H1 (cell line): ENCODE data around the gene TMEM212. TPM values are rescaled to one million over a fixed set of nuclear protein-coding genes. Genes with fewer than 3 reads are reported as not detected.

Source experiments
- CTCF ChIA-PET: fragments of 300-600 bp; sonication (Branson Sonifier 250); formaldehyde crosslinking; loops from one replicate; lab custom pipeline; 2021; ENCODE audit not compliant: partially characterized antibody; lab: Charles Lee
- POLR2A ChIA-PET: fragments of 300-600 bp; sonication (Branson Sonifier 250); formaldehyde crosslinking; loops from one replicate; lab custom pipeline; 2021; ENCODE audit warnings: inconsistent platforms; ENCODE audit not compliant: partially characterized antibody; lab: Charles Lee
- DNase-seq, 2 experiments: peaks; one replicate each; pipeline versions ENCODE4 v3.0.0 to v3.0.0-alpha.2; 2010 to 2022; ENCODE audit warnings: low spot score in 2 of 2, low read depth in 1 of 2, mixed read lengths in 1 of 2
- FAIRE-seq: peaks from 2 replicates; lab custom pipeline; 2011; peaks lifted over from hg19 to GRCh38; lab: Jason Lieb, UNC
- H2AFZ ChIP-seq: 2 replicates; pipeline ENCODE4 v1.8.1; 2012; ENCODE audit warnings: low read length, inconsistent platforms
- H2AK5ac ChIP-seq: 2 replicates; pipeline ENCODE4 v1.6.1; 2013; ENCODE audit warnings: low read depth, low read length
- H2BK120ac ChIP-seq: replicated peaks from 2 replicates; pipeline ENCODE3; 2013; ENCODE audit warnings: low read depth, low read length, inconsistent platforms
- H2BK12ac ChIP-seq: 2 replicates; pipeline ENCODE4 v1.6.1; 2013; ENCODE audit warnings: low read depth, low read length
- H2BK15ac ChIP-seq: 2 replicates; pipeline ENCODE4 v1.6.1; 2013; ENCODE audit warnings: low read length
- H2BK20ac ChIP-seq: 2 replicates; pipeline ENCODE4 v1.6.1; 2013; ENCODE audit warnings: low read length
- H2BK5ac ChIP-seq: 2 replicates; pipeline ENCODE4 v1.6.1; 2013; ENCODE audit warnings: low read depth, low read length
- H3K14ac ChIP-seq: 2 replicates; pipeline ENCODE4 v1.6.1; 2013; ENCODE audit warnings: inconsistent platforms; ENCODE audit not compliant: insufficient read length
- H3K18ac ChIP-seq: 2 replicates; pipeline ENCODE4 v1.6.1; 2013; ENCODE audit warnings: low read length; ENCODE audit errors: extremely low read depth
- H3K23ac ChIP-seq: 2 replicates; pipeline ENCODE4 v1.6.1; 2013; ENCODE audit warnings: inconsistent platforms; ENCODE audit not compliant: insufficient read length
- H3K23me2 ChIP-seq: 2 replicates; pipeline ENCODE4 v1.6.1; 2013; ENCODE audit warnings: low read depth, low read length
- H3K27ac ChIP-seq: 2 replicates; pipeline ENCODE4 v1.6.1; 2011; ENCODE audit warnings: low read depth, low read length, inconsistent platforms
- H3K27me3 ChIP-seq, 4 experiments: replicated peaks in 1 of 4; 1 replicate in 1 of 4; 2 replicates in 3 of 4; pipeline versions ENCODE4 v1.6.1 to v1.8.1; 2011 to 2013; ENCODE audit warnings: low read length in 3 of 4, mild to moderate bottlenecking in 3 of 4, inconsistent platforms in 2 of 4, mixed read lengths in 2 of 4, moderate library complexity in 1 of 4; ENCODE audit not compliant: control insufficient read depth in 3 of 4, insufficient read depth in 3 of 4; ENCODE audit errors: extremely low read depth in 1 of 4
- H3K36me3 ChIP-seq, 4 experiments: 2 replicates each; pipeline versions ENCODE4 v1.6.1 to v1.8.1; 2011 to 2013; ENCODE audit warnings: mild to moderate bottlenecking in 4 of 4, low read length in 3 of 4, moderate library complexity in 2 of 4, control low read depth in 1 of 4, inconsistent platforms in 1 of 4; ENCODE audit not compliant: insufficient read depth in 4 of 4, control insufficient read depth in 2 of 4
- H3K4ac ChIP-seq: replicated peaks from 2 replicates; pipeline ENCODE3; 2013; ENCODE audit warnings: low read length, low read depth, mixed read lengths, inconsistent platforms; ENCODE audit not compliant: insufficient read length
- H3K4me1 ChIP-seq, 4 experiments: replicated peaks in 1 of 4; 1 replicate in 1 of 4; 2 replicates in 3 of 4; pipeline versions ENCODE4 v1.6.1 to v1.8.1; 2011 to 2013; ENCODE audit warnings: low read length in 3 of 4, inconsistent platforms in 2 of 4, mixed read lengths in 1 of 4; ENCODE audit not compliant: insufficient read depth in 4 of 4, control insufficient read depth in 3 of 4
- H3K4me2 ChIP-seq, 2 experiments: 2 replicates each; pipeline versions ENCODE4 v1.6.1 to v1.8.1; 2011 to 2013; ENCODE audit warnings: low read depth in 2 of 2, low read length in 2 of 2, control low read depth in 1 of 2, inconsistent platforms in 1 of 2, mild to moderate bottlenecking in 1 of 2; ENCODE audit not compliant: insufficient read depth in 1 of 2
- H3K4me3 ChIP-seq, 4 experiments: fragments of 200-600, 300-600 bp in 1 of 4; sonication (generic), shearing (Covaris generic), sonication (Bioruptor Twin) in 1 of 4; 2 replicates each; pipeline versions ENCODE4 v1.5.1 to v1.8.1; 2011 to 2016; ENCODE audit warnings: low read length in 4 of 4, low read depth in 3 of 4, control low read depth in 2 of 4, inconsistent platforms in 2 of 4, mild to moderate bottlenecking in 2 of 4, mixed read lengths in 1 of 4, moderate library complexity in 1 of 4; ENCODE audit not compliant: insufficient read depth in 2 of 4; ENCODE audit errors: extremely low read depth in 1 of 4
- H3K56ac ChIP-seq: replicated peaks from 2 replicates; pipeline ENCODE3; 2013; ENCODE audit warnings: low read depth, mild to moderate bottlenecking, mixed read lengths, low read length, inconsistent platforms; ENCODE audit not compliant: insufficient read length
- H3K79me1 ChIP-seq: 2 replicates; pipeline ENCODE4 v1.6.1; 2013; ENCODE audit warnings: low read depth, low read length, control low read depth
- H3K79me2 ChIP-seq, 2 experiments: 2 replicates each; pipeline versions ENCODE4 v1.6.1 to v1.8.1; 2012 to 2013; ENCODE audit warnings: low read length in 2 of 2, mild to moderate bottlenecking in 2 of 2, inconsistent platforms in 1 of 2; ENCODE audit not compliant: insufficient read depth in 2 of 2, control insufficient read depth in 1 of 2
- H3K9ac ChIP-seq, 4 experiments: replicated peaks in 1 of 4; 1 replicate in 1 of 4; 2 replicates in 3 of 4; pipeline versions ENCODE4 v1.6.1 to v1.8.1; 2011 to 2013; ENCODE audit warnings: low read depth in 3 of 4, low read length in 3 of 4, control low read depth in 2 of 4, mild to moderate bottlenecking in 2 of 4, moderate library complexity in 2 of 4, inconsistent platforms in 1 of 4; ENCODE audit errors: extremely low read depth in 1 of 4
- H3K9me3 ChIP-seq, 2 experiments: 2 replicates each; pipeline versions ENCODE4 v1.6.1 to v1.8.1; 2012 to 2013; ENCODE audit warnings: mild to moderate bottlenecking in 2 of 2, moderate library complexity in 2 of 2, control low read depth in 1 of 2, inconsistent platforms in 1 of 2, low read depth in 1 of 2, low read length in 1 of 2, mixed read lengths in 1 of 2; ENCODE audit not compliant: insufficient read depth in 2 of 2
- H4K20me1 ChIP-seq, 2 experiments: replicated peaks in 1 of 2; 2 replicates each; pipeline versions ENCODE3 to v1.8.1; 2011 to 2013; ENCODE audit warnings: inconsistent platforms in 2 of 2, low read length in 2 of 2, mild to moderate bottlenecking in 1 of 2; ENCODE audit not compliant: insufficient read depth in 2 of 2, control insufficient read depth in 1 of 2
- H4K5ac ChIP-seq: 2 replicates; pipeline ENCODE4 v1.6.1; 2013; ENCODE audit warnings: low read length, low read depth, mixed read lengths, inconsistent platforms; ENCODE audit not compliant: insufficient read length
- H4K8ac ChIP-seq: 2 replicates; pipeline ENCODE4 v1.8.0; 2013; ENCODE audit warnings: mild to moderate bottlenecking, moderate library complexity, low read length, inconsistent platforms; ENCODE audit not compliant: insufficient read depth; ENCODE audit errors: extremely low read depth
- H4K91ac ChIP-seq: replicated peaks from 2 replicates; pipeline ENCODE3; 2013; ENCODE audit warnings: low read length, mixed read lengths, inconsistent platforms; ENCODE audit not compliant: insufficient read length
- BRCA1 ChIP-seq: IDR thresholded peaks from 2 replicates; pipeline ENCODE4 v1.6.1; 2012; ENCODE audit warnings: low read depth, low read length, improper control_type of control experiment
- CHD2 ChIP-seq: IDR thresholded peaks from 2 replicates; pipeline ENCODE4 v1.6.1; 2012; ENCODE audit warnings: low read length, improper control_type of control experiment
- CREB1 ChIP-seq: IDR thresholded peaks from 2 replicates; pipeline ENCODE4 v1.6.1; 2012; ENCODE audit warnings: inconsistent platforms
- CTCF ChIP-seq, 3 experiments: IDR thresholded peaks; 1 replicate in 2 of 3; 2 replicates in 1 of 3; pipeline versions ENCODE4 v1.5.1 to v1.6.1; 2011; ENCODE audit warnings: low read length in 3 of 3, mild to moderate bottlenecking in 3 of 3, inconsistent platforms in 2 of 3, low read depth in 1 of 3, moderate library complexity in 1 of 3; ENCODE audit not compliant: insufficient read depth in 1 of 3; ENCODE audit errors: control extremely low read depth in 1 of 3
- EGR1 ChIP-seq: IDR thresholded peaks from 2 replicates; pipeline ENCODE4 v1.6.1; 2011; ENCODE audit warnings: low read depth, low read length, borderline replicate concordance
- EZH2 ChIP-seq: fragments of 200-600 bp; sonication (generic); IDR thresholded peaks from 2 replicates; pipeline ENCODE4 v1.7.1; 2012; ENCODE audit warnings: low read depth, mild to moderate bottlenecking, moderate library complexity, low read length, inconsistent platforms; ENCODE audit not compliant: severe bottlenecking
- KDM4A ChIP-seq: IDR thresholded peaks from one replicate; pipeline ENCODE4 v1.7.1; 2012; ENCODE audit warnings: low read depth, mild to moderate bottlenecking, moderate library complexity, low read length, inconsistent platforms; ENCODE audit not compliant: severe bottlenecking
- POLR2A ChIP-seq, 2 experiments: IDR thresholded peaks; 1 replicate in 1 of 2; 2 replicates in 1 of 2; pipeline ENCODE4 v1.6.1; 2011; ENCODE audit warnings: low read depth in 2 of 2, low read length in 2 of 2, mild to moderate bottlenecking in 2 of 2; ENCODE audit errors: control extremely low read depth in 1 of 2
- RNF2 ChIP-seq: fragments of 200-900, 300-1000 bp; sonication (generic); IDR thresholded peaks from 2 replicates; pipeline ENCODE4 v1.7.1; 2016; ENCODE audit warnings: borderline replicate concordance, low read depth, mild to moderate bottlenecking, antibody characterized with exemption, low read length; ENCODE audit not compliant: poor library complexity, severe bottlenecking; ENCODE audit errors: missing control alignments
- SIN3A ChIP-seq, 2 experiments: IDR thresholded peaks in 1 of 2; conservative IDR thresholded peaks in 1 of 2; 2 replicates each; pipeline ENCODE4 v1.6.1; 2011 to 2012; ENCODE audit warnings: low read length in 2 of 2, improper control_type of control experiment in 1 of 2, low read depth in 1 of 2, mild to moderate bottlenecking in 1 of 2
- SRF ChIP-seq: IDR thresholded peaks from 2 replicates; pipeline ENCODE4 v1.6.1; 2011; ENCODE audit warnings: mild to moderate bottlenecking, low read depth, low read length, moderate library complexity
- TAF7 ChIP-seq: optimal IDR thresholded peaks from 2 replicates; pipeline ENCODE3; 2011; ENCODE audit warnings: low read depth, mild to moderate bottlenecking, inconsistent platforms, low read length, moderate library complexity, borderline replicate concordance
- ZNF274 ChIP-seq: IDR thresholded peaks from 2 replicates; pipeline ENCODE4 v1.7.0; 2012; ENCODE audit warnings: low read length, borderline replicate concordance; ENCODE audit errors: extremely low read depth
- polyA plus RNA-seq, 7 experiments: library from polyadenylated mRNA; depleted of rRNA in 3 of 7; stranded (reverse) in 5 of 7; unstranded in 2 of 7; fragments of >200 nt in 5 of 7; fragments of 200-250 nt in 2 of 7; gene quantifications; 1 replicate in 5 of 7; 2 replicates in 1 of 7; 4 replicates in 1 of 7; pipeline versions ENCODE4 v1.2.1 to v1.2.3, GENCODE V29; 2011 to 2013; ENCODE audit warnings: missing spikeins in 2 of 7, mixed read lengths in 2 of 7
- total RNA-seq: library from RNA; stranded (reverse); fragmentation: NEBNext Ultra II Directional; extraction: Animal tissue kit (Norgen Biotek cat#: 25700); gene quantifications from 2 replicates; pipeline ENCODE4 v1.2.1, GENCODE V29; 2021

The TMEM212 gene
- total and polyA plus RNA-seq, 2 of the 8 experiments (the other 6 are each of a cell fraction or from before 2014, with no cell fraction given): not detected

GRCh38 chr3:171837698-171838097 lies 5.5 kb upstream of the TMEM212 start:
- H3K79me1 ChIP-seq: no peaks in the 10 kb centered on the region
- H4K8ac ChIP-seq: no peak overlapping the region
- no peak overlapping the region for H3K4ac ChIP-seq
- no peak overlapping the region for H2BK5ac ChIP-seq
- no peak overlapping the region for H4K91ac ChIP-seq
- H3K27ac ChIP-seq: no peak overlapping the region
- no peak overlapping the region for H3K9ac ChIP-seq
- H3K9me3 ChIP-seq: no peaks in the 10 kb centered on the region
- peaks cover 0 to 4% (median 2%) of the 10 kb centered on the region in 4 experiments; a peak in 3 of 7 replicates for H3K4me1 ChIP-seq
- ChIA-PET POLR2A (no interaction called here), CTCF (interaction anchor here (1.4 to 3.5 kb wide), 2 partner anchors 9 to 65 kb away, joined by 4 to 25 read pairs; no protein-coding TSS in a partner anchor)
- H3K27me3 ChIP-seq: no peaks in the 10 kb centered on the region
- no peak overlapping the region for H4K5ac ChIP-seq
- no peak overlapping the region for H3K18ac ChIP-seq
- no peak overlapping the region for H3K4me2 ChIP-seq
- H3K23ac ChIP-seq: no peak overlapping the region
- H2BK12ac ChIP-seq: no peak overlapping the region
- no peak for FAIRE-seq
- H4K20me1 ChIP-seq: no peaks in the 10 kb centered on the region
- H3K23me2 ChIP-seq: no peaks in the 10 kb centered on the region
- no peak overlapping the region for H2BK20ac ChIP-seq
- H2AK5ac ChIP-seq: no peak overlapping the region
- no peak overlapping the region for H3K4me3 ChIP-seq
- no peak overlapping the region for H2BK15ac ChIP-seq
- no peak overlapping the region for H3K14ac ChIP-seq
- H3K56ac ChIP-seq: no peak overlapping the region
- no peak for DNase-seq
- peak overlapping the region; percentile 97; the same call in 1 of the 2 replicates for H2AFZ ChIP-seq
- H3K36me3 ChIP-seq: no peaks in the 10 kb centered on the region
- no peak overlapping the region for H2BK120ac ChIP-seq
- H3K79me2 ChIP-seq: no peaks in the 10 kb centered on the region
- TF ChIP-seq RNF2: no peak
- TF ChIP-seq EGR1: no peak
- no peak for TF ChIP-seq BRCA1
- TF ChIP-seq SRF: no peak
- TF ChIP-seq CREB1: no peak
- no peak for TF ChIP-seq SIN3A (conservative IDR thresholded peaks at IDR 0.05 in 1 of 2, IDR thresholded peaks at IDR 0.05 in 1 of 2; ENCODE audit: low read depth in 1 of 2, low read length in 2 of 2)
- no peak for TF ChIP-seq ZNF274
- no peak for TF ChIP-seq KDM4A
- no peak for TF ChIP-seq POLR2A (IDR thresholded peaks at IDR 0.05; ENCODE audit: control extremely low read depth in 1 of 2, low read depth in 2 of 2, low read length in 2 of 2)
- TF ChIP-seq CTCF (IDR thresholded peaks at IDR 0.05; ENCODE audit: control extremely low read depth in 1 of 3, insufficient read depth in 1 of 3, low read depth in 1 of 3, low read length in 3 of 3): no peak
- no peak for TF ChIP-seq TAF7
- no peak for TF ChIP-seq EZH2
- no peak for TF ChIP-seq CHD2
